ENCODE data around the gene ALDH3B2.

ALDH3B2 gene

GRCh38 chr11:67651976-67652781, 22.2 kb downstream of the ALDH3B2 start:
- H3K27ac ChIP-seq, result no peak overlapping the region
- TF ChIP-seq CTCF (conservative IDR thresholded peaks at IDR 0.05), result no peak

- TF ChIP-seq CTCF (conservative IDR thresholded peaks at IDR 0.05), result no peak
- peak overlapping the region; percentile 18; the same call in 1 of the 2 replicates for H3K27ac ChIP-seq
Observed at GRCh38 chr11:67649634-67650510, 24.6 kb downstream of the ALDH3B2 start.

GRCh38 chr11:67648796-67649613, 25.4 kb downstream of the ALDH3B2 start:
- TF ChIP-seq CTCF (conservative IDR thresholded peaks at IDR 0.05), result no peak
- H3K27ac ChIP-seq, result no peak overlapping the region; the same call in 1 of the 2 replicates

- peak; percentile 63 for TF ChIP-seq CTCF (conservative IDR thresholded peaks at IDR 0.05)
- no peak overlapping the region; the same call in 1 of the 2 replicates for H3K27ac ChIP-seq
Observed at GRCh38 chr11:67648140-67648795, 26.2 kb downstream of the ALDH3B2 start.

GRCh38 chr11:67647471-67647870, 27.0 kb downstream of the ALDH3B2 start:
- H3K27ac ChIP-seq, result no peak overlapping the region
- TF ChIP-seq CTCF (conservative IDR thresholded peaks at IDR 0.05), result no peak

GRCh38 chr11:67646535-67647336, 27.7 kb downstream of the ALDH3B2 start:
- TF ChIP-seq CTCF (conservative IDR thresholded peaks at IDR 0.05), result no peak
- H3K27ac ChIP-seq, result no peak overlapping the region

Data from VCaP (cell line).